D341Med (cell line): ENCODE results near the gene PRDM15.

ENCODE experiments used
- DNase-seq: peaks from one replicate; pipeline ENCODE4 v3.0.0; 2012; ENCODE audit warnings: low spot score

PRDM15 gene

DNA sequence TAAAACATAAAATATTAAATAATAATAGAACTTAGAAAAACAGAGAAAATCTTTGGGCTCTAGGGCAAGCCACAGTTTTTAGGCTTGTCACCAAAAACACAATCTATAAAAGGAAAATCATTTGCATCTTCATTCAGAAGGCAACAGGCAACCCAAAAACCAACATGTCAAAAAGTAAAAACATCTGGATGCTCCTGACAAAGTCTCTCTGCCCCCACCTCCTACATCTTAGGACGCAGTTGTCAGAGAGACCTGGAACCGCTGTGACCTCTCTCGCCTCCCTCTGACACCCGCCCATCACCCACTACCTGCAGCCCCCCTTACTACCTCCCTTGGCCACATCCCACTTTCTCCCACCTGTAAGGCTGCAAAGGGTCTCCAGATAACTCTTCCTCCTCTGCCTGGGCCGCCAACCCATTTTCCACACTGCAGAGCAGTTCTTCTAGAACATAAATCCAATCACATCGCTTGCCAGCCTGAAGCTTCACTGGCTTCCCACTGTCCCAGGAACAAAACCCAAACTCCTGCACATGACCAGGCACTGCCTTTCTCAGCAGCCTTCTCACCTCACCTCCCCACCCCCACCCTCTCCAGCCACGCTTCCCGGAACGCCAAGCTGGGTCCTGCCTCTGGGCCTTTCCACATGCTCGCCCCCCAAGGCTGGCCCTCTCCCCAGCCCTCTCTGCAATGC, 14.7 kb downstream of the PRDM15 start:
- DNase-seq: no peak

- DNase-seq: no peak
Measured at GRCh38 chr21:41863439-41863740, 15.8 kb downstream of the PRDM15 start.

- DNase-seq: no peak
Measured at GRCh38 chr21:41861987-41862386, 17.2 kb downstream of the PRDM15 start.

- no peak for DNase-seq
Measured at GRCh38 chr21:41861255-41861654, 17.9 kb downstream of the PRDM15 start.

GRCh38 chr21:41859297-41859980, 19.7 kb downstream of the PRDM15 start:
- DNase-seq: no peak

GRCh38 chr21:41858466-41859296, 20.5 kb downstream of the PRDM15 start:
- no peak for DNase-seq

- DNase-seq: no peak
Measured at GRCh38 chr21:41857771-41858300, 21.3 kb downstream of the PRDM15 start.

DNA sequence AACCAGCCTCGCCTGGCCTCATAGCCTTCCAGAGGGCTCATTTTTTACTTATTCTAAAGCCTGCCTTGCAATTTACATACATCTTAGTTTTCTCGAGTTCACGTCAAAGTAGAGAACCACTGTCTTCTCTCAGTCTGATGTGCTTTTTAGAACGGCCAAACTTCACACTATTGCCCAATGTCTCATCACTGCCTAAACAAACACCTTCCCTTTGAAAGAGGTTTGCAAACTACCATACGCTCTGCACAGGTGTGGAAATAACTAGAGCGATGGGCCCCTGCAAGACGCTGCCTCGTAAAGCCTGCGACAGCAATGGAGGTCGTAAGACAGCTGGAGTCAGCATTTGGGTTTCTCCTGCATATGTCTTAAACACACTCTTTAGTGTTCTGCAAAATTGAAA, 22.6 kb downstream of the PRDM15 start:
- DNase-seq: no peak

- no peak for DNase-seq
Measured at GRCh38 chr21:41854426-41854995, 24.6 kb downstream of the PRDM15 start.

GRCh38 chr21:41852929-41853320, 26.2 kb downstream of the PRDM15 start:
- no peak for DNase-seq

DNA sequence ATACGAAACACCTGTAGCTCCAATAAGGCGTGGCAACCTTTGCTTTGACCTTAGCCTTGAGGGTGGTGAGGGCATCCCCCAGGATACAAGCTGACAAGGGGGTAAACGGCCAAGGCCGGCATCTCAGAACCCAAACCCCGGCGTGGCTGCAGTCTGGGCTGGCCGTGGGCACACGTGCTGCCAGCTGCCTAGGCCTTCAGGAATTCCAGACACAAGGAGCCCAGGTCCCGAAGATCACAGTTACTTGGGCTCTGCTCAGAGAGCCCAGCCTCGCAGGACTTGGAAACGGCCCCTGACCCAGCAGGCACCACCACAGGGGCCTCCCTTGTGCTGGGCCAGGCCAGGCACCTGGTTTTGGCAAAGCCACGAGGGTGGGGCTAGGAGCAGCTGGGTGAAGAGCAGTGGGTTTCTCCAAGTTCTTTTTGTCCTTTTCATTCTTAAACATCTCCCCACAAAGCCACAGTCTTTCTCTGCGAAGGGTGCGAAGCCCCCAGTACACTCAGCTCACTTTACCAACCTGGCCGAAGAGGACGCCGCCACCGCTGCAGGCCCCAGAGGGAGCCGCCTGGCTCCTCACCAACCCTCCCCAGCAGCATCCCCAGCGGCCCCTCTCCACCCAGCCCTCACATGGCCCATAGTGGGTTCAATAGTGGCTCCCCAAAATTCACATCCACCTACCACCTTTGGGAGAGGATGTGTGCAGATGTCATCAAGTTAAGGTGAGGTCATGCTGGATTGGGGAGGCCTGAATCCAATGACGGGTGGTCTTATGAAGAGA, 26.8 kb downstream of the PRDM15 start:
- no peak for DNase-seq

DNA sequence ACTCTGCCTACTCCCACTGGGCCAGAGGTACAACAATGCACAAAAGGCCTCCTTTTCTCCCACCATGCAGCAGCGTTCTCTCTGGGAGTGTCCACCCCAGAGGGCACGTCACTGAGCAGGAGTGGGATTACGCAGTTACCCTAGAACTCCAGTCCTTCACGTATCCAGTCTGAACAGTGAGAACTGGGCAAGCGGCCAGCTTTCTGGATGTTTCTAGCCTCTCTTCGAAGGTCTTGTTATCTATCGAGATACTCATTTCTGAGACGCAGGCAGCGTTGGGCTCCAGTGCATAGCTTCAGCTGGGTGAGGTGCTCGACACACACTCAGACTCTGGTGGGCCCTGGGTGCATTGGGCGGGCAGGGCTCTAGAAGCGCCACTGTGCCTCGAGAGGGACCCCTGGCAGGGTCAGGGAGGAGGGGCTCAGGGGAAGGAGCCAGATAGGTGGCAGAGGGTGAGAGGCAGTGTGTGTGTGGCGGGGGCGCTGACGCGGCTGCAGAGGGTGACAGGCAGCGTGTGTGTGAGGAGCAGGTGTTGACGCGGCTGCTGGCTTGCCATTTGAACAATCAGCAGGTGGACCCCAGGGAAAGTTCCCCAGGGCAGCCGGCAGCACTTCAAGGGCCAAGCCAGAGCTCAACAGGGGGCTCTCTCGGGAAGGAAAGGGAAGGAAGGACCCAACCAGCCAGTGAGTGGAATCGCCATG, 27.9 kb downstream of the PRDM15 start:
- DNase-seq: no peak

DNA sequence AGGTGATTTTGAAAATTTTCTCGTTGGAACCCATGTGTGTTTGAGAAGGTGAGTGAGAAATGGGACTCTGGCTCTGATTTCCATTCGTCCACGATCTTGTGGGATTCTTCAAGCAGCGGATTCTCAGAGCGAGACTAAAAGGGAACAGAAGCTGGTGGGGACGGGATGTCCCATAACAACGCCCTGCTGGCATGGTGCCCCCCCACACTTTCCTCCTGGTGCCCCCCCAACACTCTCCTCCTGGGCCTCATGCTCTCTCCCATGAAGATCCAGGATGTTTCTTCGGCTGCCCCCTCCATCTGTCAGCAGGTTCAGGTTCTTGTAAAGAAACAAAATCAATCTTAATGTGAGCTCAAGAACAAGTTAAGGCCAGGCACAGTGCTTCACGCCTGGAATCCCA, 29.1 kb downstream of the PRDM15 start:
- no peak for DNase-seq

DNA sequence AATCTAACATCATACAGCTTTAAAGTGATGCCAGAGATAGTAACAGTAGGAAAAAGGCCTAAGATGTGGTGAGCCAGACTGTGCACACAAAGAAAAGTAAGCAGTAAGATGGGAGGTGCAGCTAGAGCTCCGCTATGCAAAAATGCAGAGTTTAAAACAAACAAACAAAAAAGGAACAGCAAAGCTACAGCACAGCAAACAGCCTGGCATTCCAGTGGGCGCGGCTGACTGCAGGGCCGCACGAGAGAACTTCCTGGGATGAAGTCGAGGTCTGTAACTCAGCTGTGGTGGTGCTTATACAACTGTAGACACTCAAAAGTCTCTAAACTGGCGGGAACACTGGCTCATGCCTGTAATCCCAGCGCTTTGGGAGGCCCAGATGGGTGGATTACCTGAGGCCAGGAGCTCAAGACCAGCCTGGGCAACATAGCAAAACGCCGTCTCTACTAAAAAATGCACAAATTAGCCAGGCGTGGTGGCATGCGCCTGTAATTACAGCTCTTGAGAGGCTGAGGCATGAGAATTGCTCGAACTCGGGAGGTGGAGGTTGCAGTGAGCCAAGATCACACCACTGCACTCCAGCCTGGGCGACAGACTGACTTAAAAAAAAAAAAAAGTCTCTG, 30.1 kb downstream of the PRDM15 start:
- no peak for DNase-seq

GRCh38 chr21:41848533-41848932, 30.6 kb downstream of the PRDM15 start:
- no peak for DNase-seq

DNA sequence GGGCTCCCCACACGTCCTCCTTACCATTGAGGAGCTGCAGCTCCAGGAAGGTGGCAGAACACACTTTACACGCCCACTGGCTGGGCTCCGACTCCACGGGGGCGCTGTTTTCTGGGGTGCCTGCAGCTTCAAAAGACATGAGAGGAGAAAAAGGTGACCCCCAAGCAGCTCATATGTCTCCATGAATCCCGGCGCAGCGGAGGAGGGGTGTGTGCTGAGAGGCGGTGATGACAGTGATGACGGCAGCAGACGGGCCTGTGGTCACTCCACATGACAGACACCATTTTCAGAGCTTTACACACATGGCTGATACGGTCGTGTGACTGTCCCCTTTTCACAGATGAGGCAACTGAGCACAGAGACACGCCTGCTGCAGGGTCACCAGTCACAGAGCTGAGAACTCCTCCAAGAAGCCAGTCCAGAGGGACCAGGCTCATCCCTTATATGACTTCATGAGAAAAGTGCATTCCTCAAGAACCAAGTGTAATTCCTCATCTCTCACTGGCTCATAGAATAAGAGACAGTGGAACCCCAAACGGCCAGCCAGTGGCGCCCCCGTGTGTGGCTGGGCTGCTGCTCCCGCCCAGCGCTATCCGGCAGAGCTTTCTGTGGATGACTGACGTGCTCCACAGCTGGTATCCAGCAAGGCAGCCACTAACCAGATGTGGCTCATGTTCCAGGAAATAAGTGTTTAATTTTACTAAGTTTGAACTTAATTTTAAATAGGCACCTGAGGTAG, 31.9 kb downstream of the PRDM15 start:
- DNase-seq: no peak

DNA sequence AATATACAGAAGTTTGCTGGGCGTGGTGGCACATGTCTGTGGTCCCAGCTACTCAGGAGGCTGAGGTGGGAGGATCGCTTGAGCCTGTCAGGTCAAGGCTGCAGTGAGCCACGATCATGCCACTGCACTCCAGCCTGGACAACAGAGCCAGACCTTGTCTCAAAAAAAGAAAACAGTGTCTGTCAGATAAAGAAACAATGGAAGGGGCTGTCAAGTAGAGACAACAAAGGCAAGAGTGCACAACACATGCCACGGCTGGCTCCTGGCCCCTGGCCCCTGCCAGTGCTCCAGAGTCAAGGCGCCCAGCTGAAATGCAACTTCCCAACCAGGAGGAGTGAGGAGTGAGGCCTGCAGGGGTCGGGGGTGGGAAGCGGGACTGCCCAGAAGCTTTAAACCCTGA, 32.6 kb downstream of the PRDM15 start:
- no peak for DNase-seq

DNA sequence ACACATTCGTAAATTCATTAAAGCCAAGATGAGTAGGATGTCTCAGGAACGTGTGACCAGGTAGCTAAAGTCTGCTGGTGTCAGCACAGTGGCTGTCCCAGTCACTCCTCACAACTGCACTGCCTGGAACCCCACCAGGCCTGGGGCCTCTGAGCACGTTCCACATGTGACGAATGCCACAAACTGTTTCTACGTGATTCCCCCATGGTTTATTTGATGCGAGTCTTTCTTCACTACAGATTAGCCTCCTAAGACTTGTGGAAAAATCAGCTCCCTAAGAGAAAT, 33.2 kb downstream of the PRDM15 start:
- DNase-seq: no peak

DNA sequence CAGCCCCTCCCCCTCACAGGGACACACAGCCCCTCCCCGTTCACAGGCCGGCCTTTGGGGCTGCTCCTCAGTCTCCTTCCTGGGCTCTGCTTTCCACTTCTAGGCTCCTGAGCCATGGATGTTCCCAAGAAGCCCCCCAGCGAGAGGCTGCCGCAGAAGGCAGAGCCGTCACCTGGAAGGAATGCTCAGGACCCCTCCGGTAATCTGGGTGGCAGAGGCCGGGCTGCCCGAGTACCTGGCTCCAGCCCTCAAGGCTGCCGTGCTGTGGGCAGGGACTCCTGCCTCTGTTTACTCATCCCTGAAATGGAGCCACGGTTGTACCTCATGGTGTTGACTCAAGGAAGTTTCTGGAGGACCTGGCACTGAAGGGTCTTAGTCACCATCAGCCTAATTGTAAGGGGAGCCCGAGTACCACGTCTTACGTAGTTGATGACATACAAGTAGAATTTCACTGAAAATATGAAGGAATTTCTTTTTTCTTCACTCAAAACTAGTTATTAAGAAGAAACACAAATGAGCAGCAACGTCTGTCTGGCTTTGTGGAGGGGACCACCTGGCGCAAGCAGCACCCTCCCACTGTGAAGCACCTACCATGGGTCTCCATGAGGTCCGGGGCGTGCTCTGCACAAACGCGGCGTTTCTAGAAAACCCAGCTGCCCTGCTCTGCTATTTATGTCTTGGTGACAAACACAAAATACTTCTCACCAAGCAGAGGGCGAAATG, 33.7 kb downstream of the PRDM15 start:
- DNase-seq: no peak

DNA sequence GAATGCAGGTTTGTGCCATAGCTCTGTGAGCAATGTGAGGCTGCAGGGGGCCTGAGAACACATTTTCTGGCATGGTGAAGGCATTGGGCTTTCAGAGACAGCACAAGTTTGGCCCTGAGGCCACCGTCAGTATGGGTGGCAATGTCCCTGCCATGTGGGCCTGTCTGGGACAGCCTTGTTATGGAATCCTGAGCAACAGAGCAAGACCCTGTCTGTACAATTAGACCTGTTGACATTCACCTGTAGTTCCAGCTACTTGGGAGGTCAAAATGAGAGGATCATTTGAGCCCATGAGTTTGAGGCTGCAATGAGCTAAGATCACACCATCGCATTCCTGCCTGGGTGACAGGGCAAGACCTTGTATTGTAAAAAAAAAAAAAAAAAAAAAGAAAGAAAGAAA, 35.6 kb downstream of the PRDM15 start:
- DNase-seq: no peak
